H1 (cell line): ENCODE results near the gene SMYD3. TPM values are rescaled to one million over a fixed set of nuclear protein-coding genes. Genes with fewer than 3 reads are reported as not detected.

Experiments used
- CTCF ChIA-PET: fragments of 300-600 bp; sonication (Branson Sonifier 250); formaldehyde crosslinking; loops from one replicate; lab custom pipeline; 2021; ENCODE audit not compliant: partially characterized antibody; lab: Charles Lee
- POLR2A ChIA-PET: fragments of 300-600 bp; sonication (Branson Sonifier 250); formaldehyde crosslinking; loops from one replicate; lab custom pipeline; 2021; ENCODE audit warnings: inconsistent platforms; ENCODE audit not compliant: partially characterized antibody; lab: Charles Lee
- DNase-seq, 2 experiments: peaks; one replicate each; pipeline versions ENCODE4 v3.0.0 to v3.0.0-alpha.2; 2010 to 2022; ENCODE audit warnings: low spot score in 2 of 2, low read depth in 1 of 2, mixed read lengths in 1 of 2
- FAIRE-seq: peaks from 2 replicates; lab custom pipeline; 2011; peaks lifted over from hg19 to GRCh38; lab: Jason Lieb, UNC
- H2AFZ ChIP-seq: 2 replicates; pipeline ENCODE4 v1.8.1; 2012; ENCODE audit warnings: low read length, inconsistent platforms
- H2AK5ac ChIP-seq: 2 replicates; pipeline ENCODE4 v1.6.1; 2013; ENCODE audit warnings: low read depth, low read length
- H2BK120ac ChIP-seq: replicated peaks from 2 replicates; pipeline ENCODE3; 2013; ENCODE audit warnings: low read depth, low read length, inconsistent platforms
- H2BK12ac ChIP-seq: 2 replicates; pipeline ENCODE4 v1.6.1; 2013; ENCODE audit warnings: low read depth, low read length
- H2BK15ac ChIP-seq: 2 replicates; pipeline ENCODE4 v1.6.1; 2013; ENCODE audit warnings: low read length
- H2BK20ac ChIP-seq: 2 replicates; pipeline ENCODE4 v1.6.1; 2013; ENCODE audit warnings: low read length
- H2BK5ac ChIP-seq: 2 replicates; pipeline ENCODE4 v1.6.1; 2013; ENCODE audit warnings: low read depth, low read length
- H3K14ac ChIP-seq: 2 replicates; pipeline ENCODE4 v1.6.1; 2013; ENCODE audit warnings: inconsistent platforms; ENCODE audit not compliant: insufficient read length
- H3K18ac ChIP-seq: 2 replicates; pipeline ENCODE4 v1.6.1; 2013; ENCODE audit warnings: low read length; ENCODE audit errors: extremely low read depth
- H3K23ac ChIP-seq: 2 replicates; pipeline ENCODE4 v1.6.1; 2013; ENCODE audit warnings: inconsistent platforms; ENCODE audit not compliant: insufficient read length
- H3K23me2 ChIP-seq: 2 replicates; pipeline ENCODE4 v1.6.1; 2013; ENCODE audit warnings: low read depth, low read length
- H3K27ac ChIP-seq: 2 replicates; pipeline ENCODE4 v1.6.1; 2011; ENCODE audit warnings: low read depth, low read length, inconsistent platforms
- H3K27me3 ChIP-seq, 4 experiments: replicated peaks in 1 of 4; 1 replicate in 1 of 4; 2 replicates in 3 of 4; pipeline versions ENCODE4 v1.6.1 to v1.8.1; 2011 to 2013; ENCODE audit warnings: low read length in 3 of 4, mild to moderate bottlenecking in 3 of 4, inconsistent platforms in 2 of 4, mixed read lengths in 2 of 4, moderate library complexity in 1 of 4; ENCODE audit not compliant: control insufficient read depth in 3 of 4, insufficient read depth in 3 of 4; ENCODE audit errors: extremely low read depth in 1 of 4
- H3K36me3 ChIP-seq, 4 experiments: 2 replicates each; pipeline versions ENCODE4 v1.6.1 to v1.8.1; 2011 to 2013; ENCODE audit warnings: mild to moderate bottlenecking in 4 of 4, low read length in 3 of 4, moderate library complexity in 2 of 4, control low read depth in 1 of 4, inconsistent platforms in 1 of 4; ENCODE audit not compliant: insufficient read depth in 4 of 4, control insufficient read depth in 2 of 4
- H3K4ac ChIP-seq: replicated peaks from 2 replicates; pipeline ENCODE3; 2013; ENCODE audit warnings: low read length, low read depth, mixed read lengths, inconsistent platforms; ENCODE audit not compliant: insufficient read length
- H3K4me1 ChIP-seq, 4 experiments: replicated peaks in 1 of 4; 1 replicate in 1 of 4; 2 replicates in 3 of 4; pipeline versions ENCODE4 v1.6.1 to v1.8.1; 2011 to 2013; ENCODE audit warnings: low read length in 3 of 4, inconsistent platforms in 2 of 4, mixed read lengths in 1 of 4; ENCODE audit not compliant: insufficient read depth in 4 of 4, control insufficient read depth in 3 of 4
- H3K4me2 ChIP-seq, 2 experiments: 2 replicates each; pipeline versions ENCODE4 v1.6.1 to v1.8.1; 2011 to 2013; ENCODE audit warnings: low read depth in 2 of 2, low read length in 2 of 2, control low read depth in 1 of 2, inconsistent platforms in 1 of 2, mild to moderate bottlenecking in 1 of 2; ENCODE audit not compliant: insufficient read depth in 1 of 2
- H3K4me3 ChIP-seq, 4 experiments: fragments of 200-600, 300-600 bp in 1 of 4; sonication (generic), shearing (Covaris generic), sonication (Bioruptor Twin) in 1 of 4; 2 replicates each; pipeline versions ENCODE4 v1.5.1 to v1.8.1; 2011 to 2016; ENCODE audit warnings: low read length in 4 of 4, low read depth in 3 of 4, control low read depth in 2 of 4, inconsistent platforms in 2 of 4, mild to moderate bottlenecking in 2 of 4, mixed read lengths in 1 of 4, moderate library complexity in 1 of 4; ENCODE audit not compliant: insufficient read depth in 2 of 4; ENCODE audit errors: extremely low read depth in 1 of 4
- H3K56ac ChIP-seq: replicated peaks from 2 replicates; pipeline ENCODE3; 2013; ENCODE audit warnings: low read depth, mild to moderate bottlenecking, mixed read lengths, low read length, inconsistent platforms; ENCODE audit not compliant: insufficient read length
- H3K79me1 ChIP-seq: 2 replicates; pipeline ENCODE4 v1.6.1; 2013; ENCODE audit warnings: low read depth, low read length, control low read depth
- H3K79me2 ChIP-seq, 2 experiments: 2 replicates each; pipeline versions ENCODE4 v1.6.1 to v1.8.1; 2012 to 2013; ENCODE audit warnings: low read length in 2 of 2, mild to moderate bottlenecking in 2 of 2, inconsistent platforms in 1 of 2; ENCODE audit not compliant: insufficient read depth in 2 of 2, control insufficient read depth in 1 of 2
- H3K9ac ChIP-seq, 4 experiments: replicated peaks in 1 of 4; 1 replicate in 1 of 4; 2 replicates in 3 of 4; pipeline versions ENCODE4 v1.6.1 to v1.8.1; 2011 to 2013; ENCODE audit warnings: low read depth in 3 of 4, low read length in 3 of 4, control low read depth in 2 of 4, mild to moderate bottlenecking in 2 of 4, moderate library complexity in 2 of 4, inconsistent platforms in 1 of 4; ENCODE audit errors: extremely low read depth in 1 of 4
- H3K9me3 ChIP-seq, 2 experiments: 2 replicates each; pipeline versions ENCODE4 v1.6.1 to v1.8.1; 2012 to 2013; ENCODE audit warnings: mild to moderate bottlenecking in 2 of 2, moderate library complexity in 2 of 2, control low read depth in 1 of 2, inconsistent platforms in 1 of 2, low read depth in 1 of 2, low read length in 1 of 2, mixed read lengths in 1 of 2; ENCODE audit not compliant: insufficient read depth in 2 of 2
- H4K20me1 ChIP-seq, 2 experiments: replicated peaks in 1 of 2; 2 replicates each; pipeline versions ENCODE3 to v1.8.1; 2011 to 2013; ENCODE audit warnings: inconsistent platforms in 2 of 2, low read length in 2 of 2, mild to moderate bottlenecking in 1 of 2; ENCODE audit not compliant: insufficient read depth in 2 of 2, control insufficient read depth in 1 of 2
- H4K5ac ChIP-seq: 2 replicates; pipeline ENCODE4 v1.6.1; 2013; ENCODE audit warnings: low read length, low read depth, mixed read lengths, inconsistent platforms; ENCODE audit not compliant: insufficient read length
- H4K8ac ChIP-seq: 2 replicates; pipeline ENCODE4 v1.8.0; 2013; ENCODE audit warnings: mild to moderate bottlenecking, moderate library complexity, low read length, inconsistent platforms; ENCODE audit not compliant: insufficient read depth; ENCODE audit errors: extremely low read depth
- H4K91ac ChIP-seq: replicated peaks from 2 replicates; pipeline ENCODE3; 2013; ENCODE audit warnings: low read length, mixed read lengths, inconsistent platforms; ENCODE audit not compliant: insufficient read length
- ASH2L ChIP-seq: fragments of 200-600, 300-600 bp; sonication (generic); IDR thresholded peaks from one replicate; pipeline ENCODE4 v1.7.1; 2017; ENCODE audit warnings: low read length
- CBX8 ChIP-seq: fragments of 300-800, 300-1000 bp; sonication (generic); IDR thresholded peaks from 2 replicates; pipeline ENCODE4 v1.7.1; 2016; ENCODE audit warnings: low read depth, low read length, borderline replicate concordance
- KDM4A ChIP-seq: IDR thresholded peaks from one replicate; pipeline ENCODE4 v1.7.1; 2012; ENCODE audit warnings: low read depth, mild to moderate bottlenecking, moderate library complexity, low read length, inconsistent platforms; ENCODE audit not compliant: severe bottlenecking
- KDM5A ChIP-seq: fragments of 200-600 bp; IDR thresholded peaks from 2 replicates; pipeline ENCODE4 v1.7.1; 2012; ENCODE audit warnings: mild to moderate bottlenecking, low read length, inconsistent platforms, mixed read lengths
- MAFK ChIP-seq: IDR thresholded peaks from 2 replicates; pipeline ENCODE4 v1.6.1; 2012; ENCODE audit warnings: low read depth, mild to moderate bottlenecking, improper control_type of control experiment, low read length
- SP1 ChIP-seq: IDR thresholded peaks from 2 replicates; pipeline ENCODE4 v1.6.1; 2011; ENCODE audit warnings: low read depth, low read length
- WGBS, 2 experiments: shearing (Covaris generic) in 1 of 2; methylation state at CpG; one replicate each; pipeline versions ENCODE4 v1.1.6 to v1.1.7; 2013 to 2015; ENCODE audit warnings: low lambda C conversion rate in 2 of 2, mixed read lengths in 2 of 2, inconsistent platforms in 1 of 2, low coverage in 1 of 2, missing lambda C conversion rate in 1 of 2; ENCODE audit not compliant: insufficient replicate concordance in 2 of 2, insufficient coverage in 1 of 2, insufficient read length in 1 of 2; ENCODE audit errors: extremely low coverage in 1 of 2, missing lambda C conversion rate in 1 of 2; 5-methylcytosine and 5-hydroxymethylcytosine counted together
- polyA plus RNA-seq, 7 experiments: library from polyadenylated mRNA; depleted of rRNA in 3 of 7; stranded (reverse) in 5 of 7; unstranded in 2 of 7; fragments of >200 nt in 5 of 7; fragments of 200-250 nt in 2 of 7; gene quantifications; 1 replicate in 5 of 7; 2 replicates in 1 of 7; 4 replicates in 1 of 7; pipeline versions ENCODE4 v1.2.1 to v1.2.3, GENCODE V29; 2011 to 2013; ENCODE audit warnings: missing spikeins in 2 of 7, mixed read lengths in 2 of 7
- total RNA-seq: library from RNA; stranded (reverse); fragmentation: NEBNext Ultra II Directional; extraction: Animal tissue kit (Norgen Biotek cat#: 25700); gene quantifications from 2 replicates; pipeline ENCODE4 v1.2.1, GENCODE V29; 2021

SMYD3 gene
- total and polyA plus RNA-seq, 2 of the 8 experiments (the other 6 are each of a cell fraction or from before 2014, with no cell fraction given), result 17.3 to 25.4 TPM

DNA sequence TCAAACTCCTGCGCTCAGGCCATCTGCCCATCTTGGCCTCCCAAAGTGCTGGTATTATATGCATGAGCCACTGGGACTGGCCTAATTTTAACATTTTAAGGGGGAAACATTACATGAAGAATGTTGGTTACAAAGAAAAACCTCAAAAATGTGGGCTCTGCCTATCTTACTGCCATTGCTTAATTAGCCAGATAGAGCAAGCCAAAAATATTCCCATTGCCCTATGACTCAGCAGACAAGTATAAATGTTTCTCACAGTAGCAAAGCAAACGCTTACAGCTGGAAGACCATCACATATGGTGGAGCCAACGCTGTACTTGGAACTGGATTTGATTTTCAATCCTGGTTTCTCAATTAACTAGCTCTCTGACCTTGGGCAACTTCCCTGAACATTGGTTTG lies 502.0 kb downstream of the SMYD3 start:
- H3K4me2 ChIP-seq, result no peak overlapping the region

More for the DNA sequence above, 502.0 kb downstream of the SMYD3 start:
- H4K5ac ChIP-seq, result no peak overlapping the region
- H3K27me3 ChIP-seq, result no peaks in the 10 kb centered on the region
- no peak for TF ChIP-seq KDM4A
- TF ChIP-seq KDM5A, result no peak
- no peak for TF ChIP-seq CBX8
- TF ChIP-seq ASH2L, result no peak
- no peak for TF ChIP-seq MAFK
- TF ChIP-seq SP1, result no peak
- no peak overlapping the region for H2BK15ac ChIP-seq
- H3K4me3 ChIP-seq, result no peak overlapping the region
- CTCF ChIA-PET, result interaction anchor here (0.6 to 1.4 kb wide), 4 partner anchors 19 to 852 kb away, joined by 3 read pairs; no protein-coding TSS in a partner anchor
- FAIRE-seq (no peak), DNase-seq (no peak)
- no peak overlapping the region for H4K8ac ChIP-seq
- no peak overlapping the region for H2BK5ac ChIP-seq
- no peak overlapping the region for H2BK120ac ChIP-seq
- H2AK5ac ChIP-seq, result no peak overlapping the region
- no peak overlapping the region for H3K4ac ChIP-seq
- H3K4me1 ChIP-seq, result no peaks in the 10 kb centered on the region
- no peaks in the 10 kb centered on the region for H4K20me1 ChIP-seq
- no peak overlapping the region for H2BK20ac ChIP-seq
- no peak overlapping the region for H2AFZ ChIP-seq
- POLR2A ChIA-PET, result interaction anchor here (0.6 kb wide), 1 partner anchor 34 kb away, joined by 4 read pairs; no protein-coding TSS in a partner anchor
- H4K91ac ChIP-seq, result no peak overlapping the region
- no peaks in the 10 kb centered on the region; the same call in 1 of the 2 replicates for H3K23me2 ChIP-seq
- no peak overlapping the region for H3K27ac ChIP-seq
- 97% methylated on average over 3 of the region's 3 CpGs; no CpG with 5 or more reads in 1 of the 2 experiments for WGBS, 2 experiments
- H3K9ac ChIP-seq, result no peak overlapping the region
- H3K79me1 ChIP-seq, result no peaks in the 10 kb centered on the region
- H3K36me3 ChIP-seq, result no peaks in the 10 kb centered on the region
- H3K79me2 ChIP-seq, result no peaks in the 10 kb centered on the region
- no peak overlapping the region for H3K56ac ChIP-seq
- H3K23ac ChIP-seq, result no peak overlapping the region
- no peak overlapping the region for H3K18ac ChIP-seq
- no peak overlapping the region for H3K14ac ChIP-seq
- H3K9me3 ChIP-seq, result no peaks in the 10 kb centered on the region
- H2BK12ac ChIP-seq, result no peak overlapping the region
